Type B pancreatic cell (in vitro differentiated cells): ENCODE measurements around the gene PCSK6. TPM values are rescaled to one million over a fixed set of nuclear protein-coding genes. Genes with fewer than 3 reads are reported as not detected.
"Not testable (repeated sequence)": the region's sequence is repeated elsewhere in the genome, so short reads cannot be mapped to it uniquely, and the experiment has no call there.

Experiments used
- DNase-seq: peaks from one replicate; pipeline ENCODE4 v3.0.0; 2021; ENCODE audit warnings: mixed read lengths; ENCODE audit not compliant: unreplicated experiment; ENCODE audit errors: extremely low spot score
- H3K27ac Mint-ChIP-seq: 2 replicates; pipeline ENCODE4 v1.8.0; 2021; ENCODE audit warnings: mild to moderate bottlenecking, mixed read lengths
- H3K27me3 Mint-ChIP-seq: 2 replicates; pipeline ENCODE4 v1.8.0; 2021; ENCODE audit warnings: mixed read lengths
- H3K36me3 Mint-ChIP-seq: 2 replicates; pipeline ENCODE4 v1.8.0; 2021; ENCODE audit warnings: mixed read lengths
- H3K4me1 Mint-ChIP-seq: one replicate; pipeline ENCODE4 v1.8.0; 2021; ENCODE audit warnings: mixed read lengths; ENCODE audit not compliant: unreplicated experiment
- H3K4me3 Mint-ChIP-seq: 2 replicates; pipeline ENCODE4 v1.8.0; 2021; ENCODE audit warnings: mild to moderate bottlenecking, mixed read lengths
- H3K9me3 Mint-ChIP-seq: 2 replicates; pipeline ENCODE4 v1.8.0; 2021; ENCODE audit warnings: mixed read lengths
- total RNA-seq: library from RNA; stranded (reverse); gene quantifications from 2 replicates; pipeline ENCODE4 v1.2.1, GENCODE V29; 2021; ENCODE audit warnings: low replicate concordance
- TF ChIP-seq, protein P1 (sequence below): fragments of 200-600 bp; sonication (generic); conservative IDR thresholded peaks from 2 replicates; pipeline ENCODE4 v1.5.0; 2021; ENCODE audit warnings: antibody characterized with exemption, mild to moderate bottlenecking

PCSK6 gene
- total RNA-seq, 1 donor from 2014 or later, result 5.4 TPM

DNA sequence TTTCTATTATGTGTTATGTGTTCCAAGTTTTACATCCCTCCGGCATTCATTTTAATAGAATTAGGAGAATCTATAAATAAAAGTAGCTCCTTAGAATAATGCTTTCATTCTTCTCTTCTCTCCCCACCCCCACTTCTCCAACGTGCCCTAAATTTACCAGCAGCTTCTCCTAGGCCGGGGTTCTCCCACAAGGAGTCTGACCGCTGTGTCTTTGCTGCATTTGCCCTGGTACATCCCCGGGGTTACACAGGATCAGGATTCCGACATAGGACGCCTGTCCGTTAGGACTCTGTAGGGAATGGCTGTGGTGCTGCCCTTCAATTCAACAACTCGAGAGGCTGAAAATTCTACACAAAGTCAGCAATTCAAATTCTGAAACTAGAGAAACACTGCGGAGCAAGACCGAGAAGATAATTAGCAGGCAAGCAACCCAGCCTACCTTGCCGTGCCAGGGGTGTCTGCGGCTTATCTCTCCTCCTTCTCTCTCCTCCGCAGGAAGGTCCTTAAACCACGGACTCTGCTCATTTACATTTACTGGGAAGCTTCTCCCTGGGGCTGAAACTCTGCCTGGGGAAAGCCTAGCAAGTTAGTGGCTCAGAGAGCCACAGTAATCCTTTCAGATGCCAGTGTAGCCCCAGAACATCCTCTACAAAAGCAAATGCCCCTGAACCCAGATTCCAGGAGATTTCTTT lies 18.8 kb downstream of the PCSK6 start:
- no peak for DNase-seq
- H3K4me1 Mint-ChIP-seq, result no peaks in the 10 kb centered on the region
- peaks cover under 1% of the 10 kb centered on the region for H3K9me3 Mint-ChIP-seq
- H3K36me3 Mint-ChIP-seq, result no peaks in the 10 kb centered on the region
- no peak overlapping the region for H3K4me3 Mint-ChIP-seq
- TF ChIP-seq, protein P1, sequence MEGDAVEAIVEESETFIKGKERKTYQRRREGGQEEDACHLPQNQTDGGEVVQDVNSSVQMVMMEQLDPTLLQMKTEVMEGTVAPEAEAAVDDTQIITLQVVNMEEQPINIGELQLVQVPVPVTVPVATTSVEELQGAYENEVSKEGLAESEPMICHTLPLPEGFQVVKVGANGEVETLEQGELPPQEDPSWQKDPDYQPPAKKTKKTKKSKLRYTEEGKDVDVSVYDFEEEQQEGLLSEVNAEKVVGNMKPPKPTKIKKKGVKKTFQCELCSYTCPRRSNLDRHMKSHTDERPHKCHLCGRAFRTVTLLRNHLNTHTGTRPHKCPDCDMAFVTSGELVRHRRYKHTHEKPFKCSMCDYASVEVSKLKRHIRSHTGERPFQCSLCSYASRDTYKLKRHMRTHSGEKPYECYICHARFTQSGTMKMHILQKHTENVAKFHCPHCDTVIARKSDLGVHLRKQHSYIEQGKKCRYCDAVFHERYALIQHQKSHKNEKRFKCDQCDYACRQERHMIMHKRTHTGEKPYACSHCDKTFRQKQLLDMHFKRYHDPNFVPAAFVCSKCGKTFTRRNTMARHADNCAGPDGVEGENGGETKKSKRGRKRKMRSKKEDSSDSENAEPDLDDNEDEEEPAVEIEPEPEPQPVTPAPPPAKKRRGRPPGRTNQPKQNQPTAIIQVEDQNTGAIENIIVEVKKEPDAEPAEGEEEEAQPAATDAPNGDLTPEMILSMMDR, result no peak
- H3K27me3 Mint-ChIP-seq, result peaks cover 24% of the 10 kb centered on the region
- H3K27ac Mint-ChIP-seq, result no peak overlapping the region

DNA sequence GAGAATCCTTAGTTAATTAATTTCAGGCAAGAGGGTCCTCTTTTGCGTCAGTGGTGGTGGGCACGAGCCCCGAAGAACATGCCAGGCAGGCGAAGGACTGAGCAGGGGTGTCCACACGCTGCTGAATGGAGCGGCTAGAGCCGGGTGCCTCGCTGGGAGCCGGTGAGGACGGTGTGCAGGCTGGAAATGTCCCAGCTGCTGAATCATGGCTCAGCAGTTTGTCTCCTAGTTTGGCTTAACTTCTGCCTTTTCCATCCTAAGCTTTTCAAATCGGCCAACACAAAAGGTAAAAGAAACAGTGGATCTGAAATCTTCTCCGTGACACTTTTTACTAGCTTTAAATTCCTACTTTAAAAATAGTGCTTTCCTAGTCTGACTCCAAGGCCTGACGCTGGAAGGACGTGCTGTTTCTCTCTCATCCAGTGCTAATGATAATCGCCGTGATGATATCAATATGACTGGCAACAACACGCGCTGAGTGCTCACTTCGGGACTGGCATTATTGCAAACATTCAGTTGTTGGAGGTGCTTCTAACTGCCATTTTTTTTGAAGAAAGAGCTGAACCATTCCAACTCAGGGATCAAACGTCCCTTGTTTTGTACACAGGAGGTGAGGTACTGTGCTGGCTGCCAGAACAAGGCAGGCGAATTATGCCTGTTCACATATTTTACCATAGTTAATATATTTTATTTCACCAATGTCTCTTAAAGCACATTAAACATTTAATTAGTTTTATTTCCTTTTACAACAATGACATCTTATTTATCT lies 19.8 kb downstream of the PCSK6 start:
- H3K27me3 Mint-ChIP-seq, result peaks cover 27% of the 10 kb centered on the region
- H3K36me3 Mint-ChIP-seq, result no peaks in the 10 kb centered on the region
- DNase-seq, result no peak
- H3K9me3 Mint-ChIP-seq, result peaks cover 6% of the 10 kb centered on the region
- H3K4me1 Mint-ChIP-seq, result no peaks in the 10 kb centered on the region
- no peak overlapping the region for H3K27ac Mint-ChIP-seq
- H3K4me3 Mint-ChIP-seq, result no peak overlapping the region
- TF ChIP-seq, protein P1, result no peak

DNA sequence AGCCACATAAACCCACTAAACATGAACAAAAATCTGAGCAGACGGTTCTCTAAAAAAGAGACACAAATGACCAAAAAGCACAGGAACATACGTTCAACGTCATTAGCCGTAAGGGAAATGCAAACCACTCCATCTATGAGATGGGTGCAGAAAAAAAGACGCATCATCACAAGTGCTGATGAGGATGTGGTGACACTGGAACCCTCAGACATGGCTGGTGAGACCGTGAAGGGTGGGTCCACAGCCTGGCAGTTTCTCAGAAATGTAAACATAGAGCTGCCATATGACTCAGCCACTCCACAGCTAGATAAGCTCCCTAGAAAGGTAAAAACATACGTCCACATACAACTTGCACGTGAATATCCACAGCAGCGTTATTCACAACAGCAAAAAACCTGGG lies 23.3 kb downstream of the PCSK6 start:
- no peak for DNase-seq
- Mint-ChIP-seq H3K9me3 (peaks cover 11% of the 10 kb centered on the region), H3K36me3 (no peaks in the 10 kb centered on the region), H3K27ac (no peak overlapping the region), H3K4me1 (peaks cover 7% of the 10 kb centered on the region), H3K27me3 (peaks cover 26% of the 10 kb centered on the region), H3K4me3 (no peak overlapping the region)
- TF ChIP-seq, protein P1, result no peak

DNA sequence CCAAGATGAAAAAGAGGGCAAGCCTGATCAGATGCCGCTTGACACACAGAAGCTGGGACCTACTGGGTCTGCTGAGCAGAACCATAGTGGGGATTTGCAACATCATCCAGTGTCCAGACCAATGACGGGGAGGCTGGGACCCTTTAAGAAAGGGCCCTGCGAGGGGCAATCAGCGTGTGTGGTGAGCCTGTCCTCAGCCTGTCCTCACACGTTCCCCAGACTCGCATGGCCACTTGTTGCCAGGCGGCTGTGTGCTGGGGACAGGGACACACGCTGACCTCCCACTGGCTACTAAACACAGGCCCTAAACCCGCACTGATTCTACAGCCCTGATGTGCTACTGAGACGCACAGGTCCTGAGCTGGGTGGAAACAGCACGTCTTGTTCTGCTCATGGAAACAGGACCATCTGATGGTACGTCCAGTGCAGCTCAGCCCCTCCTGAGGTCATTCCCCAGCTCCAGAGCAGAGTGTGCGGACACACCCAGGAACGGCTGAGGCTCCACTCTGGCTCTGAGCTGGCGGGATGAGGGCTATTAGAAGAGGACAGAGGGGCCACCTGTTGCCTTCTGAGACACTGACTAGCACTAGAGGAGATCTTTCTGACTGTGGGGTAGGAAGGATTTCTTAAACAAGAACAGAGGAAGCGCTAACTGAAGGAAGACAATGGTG lies 24.4 kb downstream of the PCSK6 start:
- Mint-ChIP-seq H3K4me3 (no peak overlapping the region), H3K36me3 (no peaks in the 10 kb centered on the region), H3K9me3 (peaks cover 11% of the 10 kb centered on the region), H3K4me1 (peaks cover 7% of the 10 kb centered on the region), H3K27me3 (peaks cover 20% of the 10 kb centered on the region), H3K27ac (no peak overlapping the region)
- no peak for DNase-seq
- TF ChIP-seq, protein P1, result no peak

DNA sequence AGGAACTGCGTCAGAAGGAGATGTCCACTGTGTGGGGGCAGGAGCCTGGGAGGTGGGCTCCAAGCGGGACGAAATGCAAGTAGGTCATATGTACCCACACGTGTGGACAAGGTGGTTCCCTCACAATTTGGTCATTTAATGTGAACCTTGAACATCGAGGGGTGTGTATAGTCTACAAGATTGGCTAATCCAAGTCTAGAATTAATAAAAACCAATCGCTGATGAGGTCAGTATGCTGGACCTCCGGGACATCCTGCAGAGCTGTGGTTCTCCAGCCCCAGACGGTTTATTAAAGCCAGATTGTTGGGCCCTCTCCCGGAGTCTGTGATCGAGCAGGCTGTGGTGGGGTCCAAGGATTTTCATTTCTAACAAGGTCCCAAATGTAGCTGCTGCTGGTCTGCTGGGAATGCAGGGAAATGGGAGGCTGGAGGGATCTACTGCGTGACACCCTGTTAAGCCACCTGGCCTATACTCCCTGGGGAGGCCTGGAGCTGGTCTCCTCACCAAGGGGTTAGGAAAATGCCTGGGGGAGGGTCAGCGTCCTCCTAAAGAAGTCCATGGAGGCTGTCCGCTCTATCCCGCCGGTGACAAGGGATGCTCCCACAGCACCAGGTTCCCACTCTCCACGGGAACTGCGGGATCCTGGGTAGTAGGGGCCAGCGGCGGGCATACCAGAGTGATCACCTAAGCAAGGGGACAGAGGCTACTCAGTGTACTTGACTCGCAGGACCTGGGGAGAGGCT lies 25.1 kb downstream of the PCSK6 start:
- TF ChIP-seq, protein P1, result no peak
- Mint-ChIP-seq H3K27ac (no peak overlapping the region), H3K9me3 (peaks cover 11% of the 10 kb centered on the region), H3K36me3 (no peaks in the 10 kb centered on the region), H3K4me1 (peaks cover 7% of the 10 kb centered on the region), H3K27me3 (peaks cover 18% of the 10 kb centered on the region), H3K4me3 (no peak overlapping the region)
- DNase-seq, result no peak

DNA sequence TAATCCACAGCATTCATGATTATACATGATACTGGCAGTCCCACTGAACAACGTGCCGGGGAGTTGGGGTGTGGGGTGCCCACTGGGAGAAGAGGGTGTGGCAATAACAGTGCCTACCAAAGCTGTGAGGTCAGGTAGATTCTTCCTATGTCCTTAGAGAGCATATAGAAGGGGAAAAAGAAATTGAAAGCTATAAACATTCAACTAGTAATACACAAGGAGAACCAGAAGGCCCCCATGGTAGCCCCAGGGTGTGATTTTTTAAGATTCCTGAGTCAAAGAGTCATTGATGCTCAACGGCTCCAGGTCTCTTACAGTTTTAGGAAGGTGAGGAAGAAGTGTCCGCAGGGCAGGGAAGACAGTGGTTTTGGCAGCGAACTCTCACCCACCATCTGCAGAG lies 25.8 kb downstream of the PCSK6 start:
- peak overlapping the region; percentile 22 for H3K27ac Mint-ChIP-seq
- H3K4me1 Mint-ChIP-seq, H3K4me3 Mint-ChIP-seq, DNase-seq, H3K36me3 Mint-ChIP-seq: not testable (repeated sequence)
- H3K27me3 Mint-ChIP-seq, result peaks cover 20% of the 10 kb centered on the region
- peaks cover 11% of the 10 kb centered on the region for H3K9me3 Mint-ChIP-seq
